IPS DF 6.9 (cell line): ENCODE results near the gene MBD6.

Source experiments
- DNase-seq: peaks from one replicate; pipeline ENCODE4 v3.0.0-alpha.2; 2013; ENCODE audit warnings: low read depth, low spot score
- H3K27ac ChIP-seq: one replicate; pipeline ENCODE4 v1.5.1; 2013; ENCODE audit warnings: low read length, control low read depth
- H3K27me3 ChIP-seq: 2 replicates; pipeline ENCODE4 v1.6.1; 2013; ENCODE audit warnings: mild to moderate bottlenecking, low read length; ENCODE audit not compliant: control insufficient read depth, insufficient read depth
- H3K36me3 ChIP-seq: 2 replicates; pipeline ENCODE4 v1.6.1; 2013; ENCODE audit warnings: low read length; ENCODE audit not compliant: control insufficient read depth, insufficient read depth
- H3K4me1 ChIP-seq: 2 replicates; pipeline ENCODE4 v1.6.1; 2013; ENCODE audit warnings: low read length; ENCODE audit not compliant: control insufficient read depth, insufficient read depth
- H3K4me3 ChIP-seq: 2 replicates; pipeline ENCODE4 v1.5.1; 2013; ENCODE audit warnings: mild to moderate bottlenecking, low read length
- H3K9me3 ChIP-seq: 2 replicates; pipeline ENCODE4 v1.6.1; 2013; ENCODE audit warnings: low read length, inconsistent platforms; ENCODE audit not compliant: control insufficient read depth, insufficient read depth
- WGBS: extraction: QIAGEN DNeasy Blood & Tissue Kit; methylation state at CpG from one replicate; pipeline ENCODE4 v1.1.7; 2013; ENCODE audit warnings: mixed read lengths, missing lambda C conversion rate; ENCODE audit not compliant: insufficient read length, insufficient coverage; 5-methylcytosine and 5-hydroxymethylcytosine counted together

MBD6 gene, protein sequence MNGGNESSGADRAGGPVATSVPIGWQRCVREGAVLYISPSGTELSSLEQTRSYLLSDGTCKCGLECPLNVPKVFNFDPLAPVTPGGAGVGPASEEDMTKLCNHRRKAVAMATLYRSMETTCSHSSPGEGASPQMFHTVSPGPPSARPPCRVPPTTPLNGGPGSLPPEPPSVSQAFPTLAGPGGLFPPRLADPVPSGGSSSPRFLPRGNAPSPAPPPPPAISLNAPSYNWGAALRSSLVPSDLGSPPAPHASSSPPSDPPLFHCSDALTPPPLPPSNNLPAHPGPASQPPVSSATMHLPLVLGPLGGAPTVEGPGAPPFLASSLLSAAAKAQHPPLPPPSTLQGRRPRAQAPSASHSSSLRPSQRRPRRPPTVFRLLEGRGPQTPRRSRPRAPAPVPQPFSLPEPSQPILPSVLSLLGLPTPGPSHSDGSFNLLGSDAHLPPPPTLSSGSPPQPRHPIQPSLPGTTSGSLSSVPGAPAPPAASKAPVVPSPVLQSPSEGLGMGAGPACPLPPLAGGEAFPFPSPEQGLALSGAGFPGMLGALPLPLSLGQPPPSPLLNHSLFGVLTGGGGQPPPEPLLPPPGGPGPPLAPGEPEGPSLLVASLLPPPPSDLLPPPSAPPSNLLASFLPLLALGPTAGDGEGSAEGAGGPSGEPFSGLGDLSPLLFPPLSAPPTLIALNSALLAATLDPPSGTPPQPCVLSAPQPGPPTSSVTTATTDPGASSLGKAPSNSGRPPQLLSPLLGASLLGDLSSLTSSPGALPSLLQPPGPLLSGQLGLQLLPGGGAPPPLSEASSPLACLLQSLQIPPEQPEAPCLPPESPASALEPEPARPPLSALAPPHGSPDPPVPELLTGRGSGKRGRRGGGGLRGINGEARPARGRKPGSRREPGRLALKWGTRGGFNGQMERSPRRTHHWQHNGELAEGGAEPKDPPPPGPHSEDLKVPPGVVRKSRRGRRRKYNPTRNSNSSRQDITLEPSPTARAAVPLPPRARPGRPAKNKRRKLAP

DNA sequence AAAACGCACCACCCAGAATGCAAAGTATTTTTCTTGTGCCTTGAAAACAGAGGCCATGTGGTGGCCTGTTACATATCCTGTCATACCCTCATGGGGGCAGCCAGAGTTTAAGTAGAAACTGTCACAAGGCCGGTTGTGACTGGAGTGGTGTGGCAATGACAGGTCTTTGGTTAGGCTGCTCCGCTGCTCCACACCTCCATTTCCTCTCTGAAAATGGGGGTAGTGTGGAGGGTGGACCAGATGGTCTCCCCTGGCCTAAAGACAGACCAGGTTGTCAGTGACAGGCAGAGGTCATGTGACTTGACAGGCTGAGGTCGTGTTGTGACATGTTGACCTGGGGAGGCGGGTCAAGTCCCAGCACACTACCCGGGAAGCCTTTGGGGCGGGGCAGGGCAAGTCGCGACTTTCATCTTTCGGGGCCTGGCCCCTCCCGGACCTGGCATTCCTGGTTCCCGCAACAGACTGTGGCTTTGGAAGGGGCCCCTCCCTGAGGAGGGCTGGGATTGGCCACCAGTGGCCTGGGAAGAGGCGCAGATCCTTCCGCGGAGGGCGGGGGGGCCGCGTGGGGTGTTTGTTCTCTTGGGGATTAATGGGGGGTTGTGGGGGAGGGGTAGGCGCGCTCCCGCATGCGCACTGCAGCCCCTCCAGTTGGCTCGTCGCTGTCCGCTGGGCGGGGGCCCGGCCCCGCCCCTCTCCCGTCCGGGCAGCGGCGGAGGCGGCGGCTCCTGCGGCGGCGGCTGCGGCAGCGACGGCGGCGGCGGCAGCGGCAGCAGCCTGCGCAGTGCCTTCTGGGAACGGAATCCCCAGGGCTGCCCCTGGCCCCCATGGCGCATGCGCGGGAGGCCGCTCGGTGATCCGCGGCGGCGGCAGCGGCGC lies at the start of gene MBD6:
MBD6 (plus strand) TSS at position 814 of the 876 bp plus-strand sequence. CDS start 1,480 bp downstream, outside the sequence.
- H3K4me1 ChIP-seq, result peaks cover 5% of the 10 kb centered on the region; the same call in 1 of the 2 replicates
- no peak for DNase-seq
- no peak within 1 kb of the TSS for H3K27ac ChIP-seq
- peaks cover 1% of the 10 kb centered on the region; the same call in 1 of the 2 replicates for H3K36me3 ChIP-seq
- no peaks in the 10 kb centered on the region for H3K27me3 ChIP-seq
- no CpG with 5 or more reads among the region's 57 CpGs for WGBS
- H3K4me3 ChIP-seq, result peak within 1 kb of the TSS; percentile 52; the same call in 1 of the 2 replicates
- H3K9me3 ChIP-seq, result no peaks in the 10 kb centered on the region

DNA sequence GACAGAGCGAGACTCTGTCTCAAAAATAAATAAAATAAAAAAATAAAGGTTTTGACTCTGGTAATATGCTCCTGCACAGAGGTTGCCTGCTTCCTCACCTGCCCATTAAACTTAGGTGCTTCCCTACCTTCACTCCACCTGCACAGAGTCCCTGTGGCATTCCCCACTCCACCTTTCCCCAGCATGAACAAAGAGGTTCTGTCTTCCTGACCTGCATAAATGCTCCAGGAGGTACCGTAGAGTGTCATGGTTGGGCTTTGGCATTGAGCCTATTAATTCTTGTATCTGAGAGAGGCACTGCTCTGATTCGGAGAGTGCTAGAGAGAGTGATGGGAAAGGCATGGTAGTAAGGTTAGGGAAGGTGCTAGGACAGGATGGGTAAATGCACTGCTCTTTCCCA lies 49.2 kb upstream of the MBD6 start:
- H3K27me3 ChIP-seq, result peaks cover 35% of the 10 kb centered on the region
- DNase-seq, result no peak
- H3K27ac ChIP-seq, result no peak overlapping the region
- peaks cover 2% of the 10 kb centered on the region for H3K4me1 ChIP-seq
- H3K36me3 ChIP-seq, result no peaks in the 10 kb centered on the region; the same call in 1 of the 2 replicates
- H3K4me3 ChIP-seq, result no peak overlapping the region
- no peaks in the 10 kb centered on the region for H3K9me3 ChIP-seq
- no CpG with 5 or more reads among the region's 3 CpGs for WGBS

DNA sequence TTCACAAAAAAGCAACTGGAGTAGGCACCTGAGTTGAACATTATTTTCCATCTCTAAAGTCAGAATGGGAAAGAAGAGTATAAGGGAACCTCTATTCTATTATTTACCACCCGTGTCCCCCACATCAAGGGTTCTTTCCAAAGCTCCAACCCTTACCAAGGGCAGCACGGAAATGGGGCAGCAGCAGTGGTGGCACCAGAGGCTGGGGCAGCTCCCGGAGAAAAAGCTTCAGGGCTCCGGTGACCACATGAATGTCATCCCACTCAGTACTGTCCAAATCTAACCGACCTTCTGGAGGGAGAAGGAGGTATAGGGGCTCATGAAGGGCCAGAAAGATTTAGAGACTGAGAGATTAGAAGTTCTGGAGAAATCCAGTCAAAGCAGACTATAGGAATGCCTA lies 48.7 kb upstream of the MBD6 start:
- no peak overlapping the region for H3K27ac ChIP-seq
- WGBS, result no CpG with 5 or more reads among the region's 5 CpGs
- peaks cover 35% of the 10 kb centered on the region for H3K27me3 ChIP-seq

DNA sequence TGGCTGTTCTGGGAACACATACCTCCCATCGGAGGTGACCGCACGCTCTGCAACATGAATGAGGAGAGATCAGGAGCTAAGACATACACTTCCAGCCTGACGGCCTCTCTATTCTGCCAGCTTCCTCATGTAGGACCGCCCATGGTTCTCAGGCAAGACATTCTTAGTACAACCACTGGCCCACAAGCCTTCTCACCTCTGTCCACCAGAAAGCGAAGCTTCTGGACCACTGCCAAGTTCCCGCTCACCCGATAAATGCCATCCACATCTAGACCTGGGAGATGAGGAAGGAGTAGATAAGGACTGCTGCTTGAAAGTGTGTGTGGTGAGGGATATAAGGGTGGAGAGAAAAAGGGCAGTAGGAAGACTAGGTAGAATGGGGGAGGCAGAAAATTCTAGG lies 48.2 kb upstream of the MBD6 start:
- Histone ChIP-seq H3K27ac (no peak overlapping the region), H3K4me1 (peaks cover 2% of the 10 kb centered on the region), H3K9me3 (no peaks in the 10 kb centered on the region), H3K27me3 (peaks cover 35% of the 10 kb centered on the region), H3K36me3 (no peaks in the 10 kb centered on the region; the same call in 1 of the 2 replicates), H3K4me3 (no peak overlapping the region)
- DNase-seq, result no peak
- no CpG with 5 or more reads among the region's 8 CpGs for WGBS

More for the DNA sequence above, 48.7 kb upstream of the MBD6 start:
- Histone ChIP-seq H3K36me3 (no peaks in the 10 kb centered on the region; the same call in 1 of the 2 replicates), H3K9me3 (no peaks in the 10 kb centered on the region), H3K4me1 (peaks cover 2% of the 10 kb centered on the region), H3K4me3 (no peak overlapping the region)
- DNase-seq, result no peak

DNA sequence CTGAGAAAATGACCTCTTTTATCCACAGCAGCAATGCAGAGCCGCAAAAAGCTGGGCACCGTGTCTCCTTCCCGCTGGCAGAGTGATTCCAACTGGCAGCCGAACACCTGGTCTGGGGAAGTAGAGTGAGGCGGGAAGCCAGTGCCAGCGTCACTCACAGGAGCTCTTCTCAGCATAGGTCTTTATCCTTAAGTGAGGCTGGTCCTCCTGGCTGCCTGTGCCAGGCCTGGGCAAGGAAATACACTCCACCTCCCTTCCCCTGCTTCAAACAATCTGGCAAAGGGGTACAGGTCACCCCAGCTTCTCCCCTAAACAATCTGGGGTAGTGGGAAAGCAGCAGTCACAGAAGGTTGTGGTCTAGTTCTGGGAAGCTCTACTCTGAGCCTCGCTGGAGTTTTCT lies 47.8 kb upstream of the MBD6 start:
- H3K36me3 ChIP-seq, result no peaks in the 10 kb centered on the region; the same call in 1 of the 2 replicates
- no peak overlapping the region; the same call in 1 of the 2 replicates for H3K4me3 ChIP-seq
- H3K27ac ChIP-seq, result no peak overlapping the region
- H3K9me3 ChIP-seq, result no peaks in the 10 kb centered on the region
- WGBS, result no CpG with 5 or more reads among the region's 7 CpGs
- peaks cover 35% of the 10 kb centered on the region for H3K27me3 ChIP-seq
- no peak for DNase-seq
- peaks cover 2% of the 10 kb centered on the region for H3K4me1 ChIP-seq

DNA sequence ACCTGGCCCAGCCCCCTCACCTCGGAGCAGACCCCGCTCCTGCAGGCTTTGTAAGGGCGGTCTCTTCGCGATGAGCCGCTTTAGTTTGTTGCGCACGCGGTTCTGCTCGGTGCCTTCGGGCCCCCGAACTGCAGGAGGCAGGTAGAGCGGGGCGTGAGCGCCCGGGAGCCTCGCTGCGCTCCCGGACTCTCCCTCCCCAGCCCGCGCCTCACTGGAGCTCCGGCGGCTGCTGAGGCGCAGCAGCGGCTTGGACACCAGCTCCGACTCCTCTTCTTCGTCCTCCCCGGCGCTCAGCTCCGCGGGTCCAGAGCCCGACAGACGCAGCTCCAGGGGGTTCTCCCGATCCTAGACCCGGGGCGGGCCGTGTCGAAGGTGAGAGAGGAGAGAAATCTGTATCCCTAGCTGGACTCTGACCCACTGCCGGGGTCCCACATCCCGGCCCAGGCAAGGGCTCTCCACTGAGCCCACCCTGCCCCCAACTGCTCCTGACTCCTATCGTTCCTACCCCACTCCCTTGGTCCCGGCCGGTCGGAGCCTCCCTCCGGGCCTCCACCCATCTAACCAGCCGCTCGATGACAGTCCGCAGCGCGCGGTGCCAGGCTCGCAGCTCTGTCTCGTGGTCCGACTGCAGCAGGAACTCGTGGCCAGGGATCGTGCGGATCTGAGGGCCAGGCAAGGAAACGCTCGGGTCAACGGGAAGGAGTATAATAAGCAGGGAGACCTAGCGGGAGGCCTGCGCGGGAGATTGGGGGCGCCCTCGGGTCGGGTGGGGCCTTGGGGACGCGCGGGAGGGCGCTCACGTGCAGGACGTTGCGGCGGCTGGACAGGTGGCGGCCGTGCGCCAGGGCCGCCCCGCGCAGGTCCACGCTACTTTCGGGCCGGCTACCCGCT lies 47.1 kb upstream of the MBD6 start:
- Histone ChIP-seq H3K27me3 (peaks cover 35% of the 10 kb centered on the region), H3K36me3 (no peaks in the 10 kb centered on the region; the same call in 1 of the 2 replicates), H3K9me3 (no peaks in the 10 kb centered on the region), H3K4me3 (peak overlapping the region; percentile 33; the same call in 1 of the 2 replicates), H3K4me1 (peaks cover 2% of the 10 kb centered on the region), H3K27ac (no peak overlapping the region)
- DNase-seq, result no peak
- no CpG with 5 or more reads among the region's 84 CpGs for WGBS

DNA sequence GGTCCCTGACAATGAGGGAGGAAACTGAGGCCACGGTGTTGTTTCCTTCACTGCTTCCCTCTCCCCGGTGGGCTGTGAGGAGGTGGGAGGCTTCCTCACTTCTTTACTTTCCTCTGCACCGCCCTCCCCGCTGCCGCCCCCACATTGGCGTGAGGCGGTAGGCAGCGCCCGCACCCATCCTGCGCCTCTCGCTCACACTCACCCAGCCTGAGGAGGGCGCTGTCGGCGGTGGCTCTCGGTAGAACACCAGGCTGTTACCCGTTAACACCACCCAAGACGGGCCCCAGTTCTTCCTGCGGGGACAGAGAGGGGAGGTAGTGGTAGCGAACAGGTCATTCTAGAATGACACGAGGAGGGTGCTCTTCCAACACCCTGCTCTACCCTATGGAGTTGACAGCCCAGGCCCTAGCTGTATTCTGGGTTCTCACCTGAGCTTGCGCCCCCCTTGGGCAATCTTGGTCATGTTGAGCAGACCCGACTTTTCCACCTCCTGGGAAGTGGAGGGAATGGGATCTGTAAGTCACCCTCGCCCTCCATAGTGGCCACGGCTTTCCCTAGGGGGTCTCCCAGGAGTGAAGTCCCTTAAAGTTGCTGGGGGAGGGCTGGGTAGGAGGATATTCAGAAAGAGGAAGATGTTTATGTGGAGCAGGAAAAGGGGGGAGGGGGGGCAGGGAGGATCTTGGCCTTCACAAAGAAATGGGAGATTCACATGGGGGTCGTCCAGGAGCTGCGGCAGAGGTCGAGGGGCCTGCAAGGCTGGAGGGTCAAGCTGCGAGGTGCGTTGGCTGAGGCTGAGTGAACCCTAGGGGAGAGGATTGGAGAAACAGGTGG lies 46.2 kb upstream of the MBD6 start:
- H3K36me3 ChIP-seq, result no peaks in the 10 kb centered on the region; the same call in 1 of the 2 replicates
- DNase-seq, result no peak
- WGBS, result no CpG with 5 or more reads among the region's 29 CpGs
- H3K27ac ChIP-seq, result no peak overlapping the region
- H3K9me3 ChIP-seq, result no peaks in the 10 kb centered on the region
- peaks cover 2% of the 10 kb centered on the region for H3K4me1 ChIP-seq
- peaks cover 35% of the 10 kb centered on the region for H3K27me3 ChIP-seq
- peak overlapping the region; percentile 33; the same call in 1 of the 2 replicates for H3K4me3 ChIP-seq

DNA sequence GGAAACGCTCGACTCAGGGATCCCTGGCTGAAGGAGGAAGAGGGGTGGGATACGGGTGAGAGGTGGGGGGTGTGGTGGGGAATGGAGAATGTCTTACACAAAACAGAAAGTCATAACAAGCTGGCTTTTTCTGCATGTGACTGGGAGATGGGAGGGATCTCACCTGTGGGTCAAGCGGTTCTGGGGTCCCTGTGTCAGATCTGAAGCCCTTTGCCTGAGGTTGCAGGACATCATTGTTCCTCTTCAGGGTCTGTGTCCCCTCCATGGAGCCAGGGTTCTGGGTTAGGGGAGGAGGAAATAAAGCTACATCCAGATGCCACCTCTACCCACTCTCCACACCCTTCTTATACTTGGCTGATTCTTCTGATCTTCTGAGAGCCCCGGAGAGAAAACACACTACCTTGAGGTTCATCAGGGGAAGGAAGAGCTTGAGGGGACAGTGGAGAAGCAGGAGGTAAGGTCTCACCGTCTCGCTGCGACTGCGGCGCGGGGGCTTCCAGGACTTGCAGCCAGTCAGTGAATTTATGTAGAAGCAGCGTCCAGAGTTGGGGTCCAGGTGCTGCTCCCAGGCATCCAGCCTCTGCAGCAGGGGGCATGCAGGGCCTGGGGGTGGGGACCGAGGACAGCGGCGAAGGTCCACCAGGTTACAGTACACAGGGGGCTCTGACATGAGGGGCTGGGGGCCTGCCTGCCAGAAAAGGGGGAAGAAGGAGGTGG lies 45.5 kb upstream of the MBD6 start:
- no peaks in the 10 kb centered on the region; the same call in 1 of the 2 replicates for H3K36me3 ChIP-seq
- no CpG with 5 or more reads among the region's 15 CpGs for WGBS
- no peak overlapping the region for H3K27ac ChIP-seq
- no peaks in the 10 kb centered on the region for H3K9me3 ChIP-seq
- H3K4me1 ChIP-seq, result peaks cover 2% of the 10 kb centered on the region
- no peak for DNase-seq
- H3K27me3 ChIP-seq, result peaks cover 35% of the 10 kb centered on the region
- H3K4me3 ChIP-seq, result no peak overlapping the region
